WTC11 (cell line): ENCODE measurements around the gene CD180. TPM values are rescaled to one million over a fixed set of nuclear protein-coding genes. Genes with fewer than 3 reads are reported as not detected.

Experiments
- ATAC-seq: fragments of 200-7000 bp; cut with Tn5 transposase; 2 replicates; pipeline ENCODE4 v1.10.0; 2021; ENCODE audit warnings: mild to moderate bottlenecking, moderate library complexity
- CTCF ChIA-PET: fragments of 300-600 bp; sonication (Branson Sonifier 250); formaldehyde crosslinking; loops from one replicate; lab custom pipeline; 2021; ENCODE audit warnings: antibody characterized with exemption; lab: Charles Lee
- POLR2A ChIA-PET: fragments of 350-600 bp; sonication (Branson Sonifier 250); formaldehyde crosslinking; loops from one replicate; lab custom pipeline; 2021; ENCODE audit warnings: antibody characterized with exemption; lab: Charles Lee
- DNase-seq: peaks from one replicate; pipeline ENCODE4 v3.0.0; 2021; ENCODE audit warnings: low spot score
- H3K27ac Mint-ChIP-seq: 2 replicates; pipeline ENCODE4 v1.8.0; 2021; ENCODE audit warnings: mixed read lengths
- H3K27me3 Mint-ChIP-seq: 2 replicates; pipeline ENCODE4 v1.8.0; 2021; ENCODE audit warnings: low read depth, mild to moderate bottlenecking, moderate library complexity, mixed read lengths
- H3K36me3 Mint-ChIP-seq: 2 replicates; pipeline ENCODE4 v1.8.0; 2021; ENCODE audit warnings: mixed read lengths
- H3K4me1 Mint-ChIP-seq: 2 replicates; pipeline ENCODE4 v1.8.0; 2022; ENCODE audit warnings: mixed read lengths
- H3K4me3 Mint-ChIP-seq: 2 replicates; pipeline ENCODE4 v1.8.0; 2021; ENCODE audit warnings: mild to moderate bottlenecking, moderate library complexity, mixed read lengths
- H3K9me3 Mint-ChIP-seq: 2 replicates; pipeline ENCODE4 v1.8.0; 2021; ENCODE audit warnings: mixed read lengths
- ATF6 ChIP-seq: sonication (generic); formaldehyde crosslinking; IDR thresholded peaks from 2 replicates; pipeline ENCODE4 v1.8.1; 2023; ENCODE audit warnings: mild to moderate bottlenecking, missing genetic modification reagents
- ELF4 ChIP-seq: sonication (generic); formaldehyde crosslinking; IDR thresholded peaks from 2 replicates; pipeline ENCODE4 v1.8.1; 2022; ENCODE audit warnings: low read depth, mild to moderate bottlenecking, moderate library complexity, missing genetic modification reagents
- ESRRA ChIP-seq: sonication (generic); formaldehyde crosslinking; IDR thresholded peaks from 2 replicates; pipeline ENCODE4 v1.8.1; 2022; ENCODE audit warnings: mild to moderate bottlenecking, missing genetic modification reagents, borderline replicate concordance
- ETV6 ChIP-seq: sonication (generic); formaldehyde crosslinking; IDR thresholded peaks from 2 replicates; pipeline ENCODE4 v1.8.1; 2022; ENCODE audit warnings: mild to moderate bottlenecking, missing genetic modification reagents
- GABPB1 ChIP-seq: sonication (generic); formaldehyde crosslinking; IDR thresholded peaks from 2 replicates; pipeline ENCODE4 v1.8.1; 2023; ENCODE audit warnings: mild to moderate bottlenecking, missing genetic modification reagents
- PREB ChIP-seq: sonication (generic); formaldehyde crosslinking; IDR thresholded peaks from 2 replicates; pipeline ENCODE4 v1.8.1; 2022; ENCODE audit warnings: mild to moderate bottlenecking, missing genetic modification reagents, moderate library complexity, borderline replicate concordance
- PRRX2 ChIP-seq: fragments of 250-450 bp; sonication (Bioruptor Pico); IDR thresholded peaks from 2 replicates; pipeline ENCODE4 v1.8.0; 2021; ENCODE audit warnings: mild to moderate bottlenecking
- RELA ChIP-seq: sonication (generic); formaldehyde crosslinking; IDR thresholded peaks from 2 replicates; pipeline ENCODE4 v1.8.1; 2022; ENCODE audit warnings: missing genetic modification reagents, mild to moderate bottlenecking, borderline replicate concordance
- RORB ChIP-seq: fragments of 250-450 bp; sonication (Bioruptor Pico); IDR thresholded peaks from 2 replicates; pipeline ENCODE4 v1.9.0; 2021; ENCODE audit warnings: mild to moderate bottlenecking
- STAT6 ChIP-seq: sonication (generic); formaldehyde crosslinking; conservative IDR thresholded peaks from 2 replicates; pipeline ENCODE4 v1.8.1; 2023; ENCODE audit warnings: mild to moderate bottlenecking, low read depth, missing genetic modification reagents, moderate library complexity
- TEAD1 ChIP-seq: sonication (generic); formaldehyde crosslinking; IDR thresholded peaks from 2 replicates; pipeline ENCODE4 v1.8.0; 2022; ENCODE audit warnings: mild to moderate bottlenecking, missing genetic modification reagents
- ZNF219 ChIP-seq: sonication (generic); formaldehyde crosslinking; IDR thresholded peaks from 2 replicates; pipeline ENCODE4 v1.8.0; 2023; ENCODE audit warnings: missing genetic modification reagents, mild to moderate bottlenecking, borderline replicate concordance
- ZNF232 ChIP-seq: sonication (generic); formaldehyde crosslinking; IDR thresholded peaks from 2 replicates; pipeline ENCODE4 v1.8.0; 2022; ENCODE audit warnings: mild to moderate bottlenecking, missing genetic modification reagents
- ZNF317 ChIP-seq: sonication (generic); formaldehyde crosslinking; IDR thresholded peaks from 2 replicates; pipeline ENCODE4 v1.8.1; 2023; ENCODE audit warnings: low read depth, mild to moderate bottlenecking, moderate library complexity, missing genetic modification reagents, borderline replicate concordance
- ZNF423 ChIP-seq: fragments of 250-450 bp; sonication (Bioruptor Pico); IDR thresholded peaks from 2 replicates; pipeline ENCODE4 v2.1.2; 2022; ENCODE audit warnings: mild to moderate bottlenecking, moderate library complexity
- ZNF512 ChIP-seq: sonication (generic); formaldehyde crosslinking; IDR thresholded peaks from 2 replicates; pipeline ENCODE4 v1.8.1; 2022; ENCODE audit warnings: missing genetic modification reagents, borderline replicate concordance
- total RNA-seq: library from RNA; stranded (reverse); gene quantifications from 3 replicates; pipeline ENCODE4 v1.2.3, GENCODE V29; 2021
- TF ChIP-seq, protein P1 (sequence below): sonication (generic); formaldehyde crosslinking; IDR thresholded peaks from 2 replicates; pipeline ENCODE4 v1.8.0; 2023; ENCODE audit warnings: missing genetic modification reagents, mild to moderate bottlenecking, borderline replicate concordance
- TF ChIP-seq, protein P2 (sequence below): sonication (generic); formaldehyde crosslinking; IDR thresholded peaks from 2 replicates; pipeline ENCODE4 v1.8.1; 2023; ENCODE audit warnings: mild to moderate bottlenecking, moderate library complexity, missing genetic modification reagents

Gene CD180
- total RNA-seq, 1 experiment from 2014 or later = not detected

DNA sequence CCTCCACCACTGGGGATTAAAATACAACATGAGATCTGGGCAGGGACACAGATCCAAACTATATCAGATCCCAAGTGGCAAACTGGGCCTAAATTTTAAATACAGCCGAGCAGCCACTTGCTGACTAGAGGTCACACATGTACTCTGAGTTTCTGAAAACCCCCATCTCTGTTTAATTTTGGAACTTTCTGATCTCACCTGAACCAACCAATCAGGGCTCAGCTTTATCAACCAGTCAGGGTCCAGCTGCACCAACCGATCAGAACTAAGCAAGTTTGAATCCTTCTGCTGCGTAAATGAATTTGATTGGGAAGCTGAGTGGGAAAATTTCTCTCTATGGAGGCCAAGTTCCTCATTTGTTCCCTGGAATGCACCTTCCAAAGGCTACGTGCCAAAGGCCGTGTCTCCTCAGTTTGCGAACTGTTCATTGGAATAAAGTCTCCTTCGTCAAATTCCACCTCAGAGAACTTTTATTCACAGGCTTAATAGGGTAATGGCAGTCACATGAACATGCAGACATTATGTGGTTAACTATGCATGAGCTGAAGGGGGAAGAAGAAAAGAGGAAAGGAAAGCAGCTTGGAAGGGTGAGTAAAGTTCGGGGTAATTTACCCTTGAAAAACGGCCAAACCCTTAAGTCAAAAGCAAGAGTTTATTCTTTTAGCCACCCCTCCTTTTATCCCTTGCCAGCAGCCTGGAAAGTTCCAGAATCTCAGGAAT lies 3.7 kb downstream of the CD180 start:
- POLR2A ChIA-PET = no interaction called here
- no peak for TF ChIP-seq PREB (CRISPR knock-in tag)
- TF ChIP-seq ZNF512 (CRISPR knock-in tag) = no peak
- no peak for TF ChIP-seq RELA (CRISPR knock-in tag)
- no peak for TF ChIP-seq STAT6 (CRISPR knock-in tag)
- TF ChIP-seq TEAD1 = no peak
- TF ChIP-seq, protein P1, sequence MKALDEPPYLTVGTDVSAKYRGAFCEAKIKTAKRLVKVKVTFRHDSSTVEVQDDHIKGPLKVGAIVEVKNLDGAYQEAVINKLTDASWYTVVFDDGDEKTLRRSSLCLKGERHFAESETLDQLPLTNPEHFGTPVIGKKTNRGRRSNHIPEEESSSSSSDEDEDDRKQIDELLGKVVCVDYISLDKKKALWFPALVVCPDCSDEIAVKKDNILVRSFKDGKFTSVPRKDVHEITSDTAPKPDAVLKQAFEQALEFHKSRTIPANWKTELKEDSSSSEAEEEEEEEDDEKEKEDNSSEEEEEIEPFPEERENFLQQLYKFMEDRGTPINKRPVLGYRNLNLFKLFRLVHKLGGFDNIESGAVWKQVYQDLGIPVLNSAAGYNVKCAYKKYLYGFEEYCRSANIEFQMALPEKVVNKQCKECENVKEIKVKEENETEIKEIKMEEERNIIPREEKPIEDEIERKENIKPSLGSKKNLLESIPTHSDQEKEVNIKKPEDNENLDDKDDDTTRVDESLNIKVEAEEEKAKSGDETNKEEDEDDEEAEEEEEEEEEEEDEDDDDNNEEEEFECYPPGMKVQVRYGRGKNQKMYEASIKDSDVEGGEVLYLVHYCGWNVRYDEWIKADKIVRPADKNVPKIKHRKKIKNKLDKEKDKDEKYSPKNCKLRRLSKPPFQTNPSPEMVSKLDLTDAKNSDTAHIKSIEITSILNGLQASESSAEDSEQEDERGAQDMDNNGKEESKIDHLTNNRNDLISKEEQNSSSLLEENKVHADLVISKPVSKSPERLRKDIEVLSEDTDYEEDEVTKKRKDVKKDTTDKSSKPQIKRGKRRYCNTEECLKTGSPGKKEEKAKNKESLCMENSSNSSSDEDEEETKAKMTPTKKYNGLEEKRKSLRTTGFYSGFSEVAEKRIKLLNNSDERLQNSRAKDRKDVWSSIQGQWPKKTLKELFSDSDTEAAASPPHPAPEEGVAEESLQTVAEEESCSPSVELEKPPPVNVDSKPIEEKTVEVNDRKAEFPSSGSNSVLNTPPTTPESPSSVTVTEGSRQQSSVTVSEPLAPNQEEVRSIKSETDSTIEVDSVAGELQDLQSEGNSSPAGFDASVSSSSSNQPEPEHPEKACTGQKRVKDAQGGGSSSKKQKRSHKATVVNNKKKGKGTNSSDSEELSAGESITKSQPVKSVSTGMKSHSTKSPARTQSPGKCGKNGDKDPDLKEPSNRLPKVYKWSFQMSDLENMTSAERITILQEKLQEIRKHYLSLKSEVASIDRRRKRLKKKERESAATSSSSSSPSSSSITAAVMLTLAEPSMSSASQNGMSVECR = no peak
- TF ChIP-seq GABPB1 = no peak
- no peak for TF ChIP-seq ESRRA (CRISPR knock-in tag)
- TF ChIP-seq ZNF317 (CRISPR knock-in tag) = no peak
- H3K27ac Mint-ChIP-seq = no peak overlapping the region
- no peak overlapping the region for H3K4me3 Mint-ChIP-seq
- DNase-seq = no peak
- peaks cover 13% of the 10 kb centered on the region for H3K36me3 Mint-ChIP-seq
- H3K9me3 Mint-ChIP-seq = peaks cover 17% of the 10 kb centered on the region
- H3K4me1 Mint-ChIP-seq = peaks cover 20% of the 10 kb centered on the region
- no peak for ATAC-seq
- H3K27me3 Mint-ChIP-seq = no peaks in the 10 kb centered on the region
- CTCF ChIA-PET = interaction anchor here (1.1 kb wide), 1 partner anchor 26 kb away, joined by 3 read pairs; no protein-coding TSS in a partner anchor

DNA sequence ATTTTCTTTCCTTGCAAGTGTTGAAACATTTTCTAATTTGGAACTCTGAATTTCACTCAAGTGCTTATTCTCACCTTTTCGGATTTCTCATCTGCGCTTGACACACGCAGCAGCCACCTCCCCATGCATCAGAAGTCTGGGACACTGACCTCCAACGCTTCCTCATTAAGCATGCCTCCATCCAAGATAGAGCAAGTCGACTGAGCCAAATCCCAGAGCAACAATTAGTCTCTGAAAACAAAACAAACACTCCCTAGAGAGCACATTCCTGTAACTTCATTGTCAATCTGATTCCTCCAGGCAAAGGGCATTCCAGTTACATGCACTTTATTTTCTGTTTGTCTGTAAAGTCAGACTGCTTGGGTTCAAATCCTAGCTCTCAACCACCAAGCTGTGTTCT lies 5.7 kb downstream of the CD180 start:
- H3K9me3 Mint-ChIP-seq = peaks cover 17% of the 10 kb centered on the region
- DNase-seq (no peak), ATAC-seq (peak; percentile 85)
- POLR2A ChIA-PET = no interaction called here
- peak overlapping the region; percentile 75 for H3K27ac Mint-ChIP-seq
- no peaks in the 10 kb centered on the region for H3K27me3 Mint-ChIP-seq
- CTCF ChIA-PET = interaction anchor here (0.9 kb wide), 1 partner anchor 25 kb away, joined by 3 read pairs; no protein-coding TSS in a partner anchor
- no peak overlapping the region for H3K4me3 Mint-ChIP-seq
- peaks cover 13% of the 10 kb centered on the region for H3K36me3 Mint-ChIP-seq
- H3K4me1 Mint-ChIP-seq = peaks cover 20% of the 10 kb centered on the region
- TF ChIP-seq ETV6 (CRISPR knock-in tag) (no peak), ZNF423 (CRISPR knock-in tag) (no peak), ATF6 (CRISPR knock-in tag) (no peak), ZNF232 (no peak), RORB (CRISPR knock-in tag) (no peak), ZNF219 (CRISPR knock-in tag) (no peak), RELA (CRISPR knock-in tag) (no peak), ELF4 (CRISPR knock-in tag) (no peak), PRRX2 (CRISPR knock-in tag) (no peak)
- TF ChIP-seq, protein P2, sequence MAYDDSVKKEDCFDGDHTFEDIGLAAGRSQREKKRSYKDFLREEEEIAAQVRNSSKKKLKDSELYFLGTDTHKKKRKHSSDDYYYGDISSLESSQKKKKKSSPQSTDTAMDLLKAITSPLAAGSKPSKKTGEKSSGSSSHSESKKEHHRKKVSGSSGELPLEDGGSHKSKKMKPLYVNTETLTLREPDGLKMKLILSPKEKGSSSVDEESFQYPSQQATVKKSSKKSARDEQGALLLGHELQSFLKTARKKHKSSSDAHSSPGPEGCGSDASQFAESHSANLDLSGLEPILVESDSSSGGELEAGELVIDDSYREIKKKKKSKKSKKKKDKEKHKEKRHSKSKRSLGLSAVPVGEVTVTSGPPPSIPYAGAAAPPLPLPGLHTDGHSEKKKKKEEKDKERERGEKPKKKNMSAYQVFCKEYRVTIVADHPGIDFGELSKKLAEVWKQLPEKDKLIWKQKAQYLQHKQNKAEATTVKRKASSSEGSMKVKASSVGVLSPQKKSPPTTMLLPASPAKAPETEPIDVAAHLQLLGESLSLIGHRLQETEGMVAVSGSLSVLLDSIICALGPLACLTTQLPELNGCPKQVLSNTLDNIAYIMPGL (CRISPR knock-in tag) = no peak
